Measurements from ENCODE around the gene NOS1.

The NOS1 gene

DNA sequence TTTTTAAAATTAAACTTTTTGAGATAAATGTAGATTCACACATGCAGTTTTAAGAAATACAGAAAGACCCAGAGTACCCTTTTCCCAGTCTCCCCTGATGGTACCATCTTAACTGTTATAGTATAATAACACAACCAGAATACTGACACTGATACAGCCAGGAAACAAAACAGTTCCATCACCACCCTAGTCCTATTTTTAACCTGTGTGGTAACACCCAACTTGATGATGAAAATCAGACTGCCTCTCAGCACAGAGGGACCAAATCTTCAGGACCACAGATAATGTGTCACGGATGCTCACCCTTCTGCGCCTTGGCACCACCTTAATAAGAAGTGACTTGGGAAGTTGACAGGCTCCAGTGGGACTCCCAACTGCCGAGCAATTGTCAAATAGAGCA lies 189.3 kb downstream of the NOS1 start:
- DNase-seq (ENCODE audit: low spot score): no peak

DNA sequence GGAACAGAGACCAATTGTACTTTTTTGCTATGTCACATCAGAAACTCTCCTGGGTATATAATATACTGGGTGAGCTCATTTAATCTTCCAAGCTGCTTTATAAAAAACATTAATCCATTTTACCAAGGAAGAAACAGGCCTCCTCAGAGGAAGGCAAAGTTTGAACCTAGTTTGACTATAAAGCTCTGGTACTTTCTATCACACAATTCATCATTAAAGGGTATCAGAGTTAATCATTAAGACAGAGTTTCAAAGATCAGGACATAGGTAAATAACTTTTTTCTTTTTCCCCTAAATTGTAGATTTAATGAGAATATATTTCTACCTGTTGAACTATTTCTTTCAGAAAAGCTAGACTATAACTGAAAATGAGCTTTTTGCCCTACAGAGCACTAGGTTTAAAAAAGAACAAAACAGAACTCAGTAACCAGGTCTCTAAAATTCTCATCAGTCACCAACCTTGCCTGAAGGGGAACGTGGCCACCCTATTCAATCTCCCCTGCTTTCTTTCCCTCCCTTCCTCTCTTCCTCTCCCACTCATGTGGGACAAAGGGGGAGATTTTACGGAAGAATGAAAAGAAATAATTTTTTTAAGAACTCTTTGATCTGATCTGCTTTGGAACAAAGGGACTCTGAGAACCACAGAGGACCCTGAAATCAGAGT lies 189.8 kb downstream of the NOS1 start:
- no peak for DNase-seq (ENCODE audit: low spot score)

DNA sequence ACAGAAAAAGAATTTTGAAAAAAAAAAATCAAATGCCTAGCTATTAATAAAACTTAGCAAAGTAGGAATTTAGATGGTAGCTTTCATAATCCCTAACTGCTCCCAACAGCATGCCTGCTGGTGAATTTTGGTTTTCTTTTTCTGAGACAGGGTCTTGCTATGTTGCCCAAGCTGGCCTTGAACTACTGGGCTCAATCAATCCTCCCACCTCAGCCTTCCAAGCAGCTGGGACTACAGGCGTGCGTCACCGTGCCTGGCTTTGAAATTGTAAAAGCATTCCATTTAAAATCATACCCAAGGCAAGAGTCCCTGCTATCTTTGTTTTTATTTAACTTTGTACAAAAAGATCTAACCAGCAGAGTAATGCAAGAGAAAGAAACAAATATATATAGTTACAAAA lies 191.9 kb downstream of the NOS1 start:
- no peak for DNase-seq (ENCODE audit: low spot score)

DNA sequence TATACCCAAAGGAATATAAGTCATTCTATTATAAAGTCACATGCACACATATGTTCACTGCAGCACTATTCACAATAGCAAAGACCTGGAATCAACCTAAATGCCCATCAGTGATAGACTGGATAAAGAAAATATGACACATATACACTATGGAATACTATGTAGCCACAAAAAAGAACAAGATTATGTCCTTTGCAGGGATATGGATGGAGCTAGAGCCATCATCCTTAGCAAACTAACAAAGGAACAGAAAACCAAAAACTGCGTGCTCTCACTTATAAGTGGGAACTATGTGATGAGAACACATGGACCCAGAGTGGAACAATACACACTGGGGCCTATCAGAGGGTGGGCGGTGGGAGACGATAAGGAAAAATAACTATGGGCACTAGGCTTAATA lies 192.4 kb downstream of the NOS1 start:
- no peak for DNase-seq (ENCODE audit: low spot score)

DNA sequence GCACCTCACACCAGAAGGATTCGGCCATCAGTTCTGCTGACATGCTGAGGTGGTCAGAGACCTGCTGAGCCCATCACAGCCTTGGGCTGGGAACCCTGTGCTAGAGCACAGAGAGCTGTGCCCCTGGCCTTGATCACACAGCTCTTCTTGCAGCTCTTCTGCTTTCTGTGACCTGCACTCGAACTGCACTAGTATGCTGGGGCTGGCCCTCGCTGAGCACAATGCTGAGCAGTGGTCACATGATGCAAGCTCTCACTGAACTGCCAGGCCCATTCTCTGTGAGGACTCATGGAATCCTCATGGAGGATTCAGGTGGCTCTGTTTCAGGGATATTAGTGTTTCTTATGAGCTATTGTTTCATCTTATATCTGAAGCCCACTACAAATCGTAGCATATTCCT lies 193.7 kb downstream of the NOS1 start:
- no peak for DNase-seq (ENCODE audit: low spot score)

DNA sequence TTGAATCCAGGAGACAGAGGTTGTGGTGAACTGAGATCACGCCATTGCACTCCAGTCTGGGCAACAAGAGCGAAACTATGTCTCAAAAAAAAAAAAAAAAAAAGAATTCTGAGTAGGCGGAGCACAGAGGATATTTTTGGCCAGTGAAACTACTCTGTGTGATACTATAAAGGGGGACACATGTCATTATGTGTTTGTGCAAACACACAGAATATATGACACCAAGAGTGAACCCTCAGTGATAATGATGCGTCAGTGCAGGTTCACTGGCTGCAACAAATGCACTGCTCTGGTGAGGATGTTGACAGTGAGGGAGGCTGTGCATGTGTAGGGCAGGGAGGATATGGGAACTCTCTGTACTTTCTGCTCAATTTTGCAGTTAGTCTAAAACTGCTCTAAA lies 195.3 kb downstream of the NOS1 start:
- no peak for DNase-seq (ENCODE audit: low spot score)

DNA sequence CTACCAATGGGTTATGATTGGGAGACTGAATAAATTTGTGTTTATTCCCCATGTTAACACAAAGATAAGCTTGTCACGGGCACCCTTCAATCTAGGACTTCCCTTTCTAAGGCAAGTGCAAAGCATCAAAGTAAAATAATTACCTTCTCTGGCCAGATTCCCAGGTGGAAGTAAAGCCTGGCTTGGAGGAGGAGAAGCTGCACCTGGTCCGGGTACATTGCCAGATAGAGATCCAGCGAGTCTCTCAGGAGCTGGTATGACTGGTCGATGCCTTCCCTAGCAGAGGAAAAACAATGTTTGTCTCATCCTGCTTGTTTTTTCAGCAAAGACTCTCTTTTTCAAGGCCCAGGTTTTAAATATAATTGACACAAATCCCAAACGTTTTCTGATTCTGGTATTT lies 196.1 kb downstream of the NOS1 start:
- DNase-seq (ENCODE audit: low spot score): no peak

DNA sequence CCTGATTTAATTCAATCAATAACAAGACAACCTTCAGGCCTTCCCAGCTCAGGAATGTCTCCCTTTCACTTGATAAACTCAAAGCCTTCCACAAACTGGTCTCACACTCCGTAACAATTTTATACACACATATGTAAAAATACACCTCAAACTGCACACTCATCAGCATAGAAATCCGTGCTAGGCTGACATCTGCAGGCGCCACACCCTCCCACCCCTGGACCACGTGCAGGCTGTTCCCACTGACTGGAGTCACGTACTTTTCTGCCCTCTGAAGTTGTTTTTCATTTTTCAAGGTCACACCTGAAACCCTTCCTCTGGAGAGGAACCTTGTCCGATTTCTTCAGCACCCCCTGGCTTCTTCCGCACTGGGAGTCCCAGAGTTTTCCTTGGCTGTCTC lies 198.8 kb downstream of the NOS1 start:
- DNase-seq (ENCODE audit: low spot score): no peak

DNA sequence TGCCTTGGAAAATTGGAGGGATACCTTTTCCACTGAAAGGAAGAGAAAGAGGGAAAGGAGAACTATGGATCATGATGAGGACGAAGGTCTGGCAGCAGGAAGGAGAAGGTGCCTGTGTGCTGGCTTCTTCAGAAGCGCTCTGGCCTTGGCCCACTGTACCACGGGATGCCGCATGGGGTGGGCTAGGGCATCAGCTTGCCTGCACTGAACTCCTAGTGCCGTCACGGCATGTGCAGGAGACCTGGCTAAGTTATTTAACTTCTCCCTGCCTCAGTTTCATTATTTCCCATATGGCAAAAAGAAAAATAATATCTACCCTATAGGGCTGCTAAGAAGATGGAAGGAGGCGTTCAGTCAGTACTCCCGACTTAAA lies 199.3 kb downstream of the NOS1 start:
- no peak for DNase-seq (ENCODE audit: low spot score)

DNA sequence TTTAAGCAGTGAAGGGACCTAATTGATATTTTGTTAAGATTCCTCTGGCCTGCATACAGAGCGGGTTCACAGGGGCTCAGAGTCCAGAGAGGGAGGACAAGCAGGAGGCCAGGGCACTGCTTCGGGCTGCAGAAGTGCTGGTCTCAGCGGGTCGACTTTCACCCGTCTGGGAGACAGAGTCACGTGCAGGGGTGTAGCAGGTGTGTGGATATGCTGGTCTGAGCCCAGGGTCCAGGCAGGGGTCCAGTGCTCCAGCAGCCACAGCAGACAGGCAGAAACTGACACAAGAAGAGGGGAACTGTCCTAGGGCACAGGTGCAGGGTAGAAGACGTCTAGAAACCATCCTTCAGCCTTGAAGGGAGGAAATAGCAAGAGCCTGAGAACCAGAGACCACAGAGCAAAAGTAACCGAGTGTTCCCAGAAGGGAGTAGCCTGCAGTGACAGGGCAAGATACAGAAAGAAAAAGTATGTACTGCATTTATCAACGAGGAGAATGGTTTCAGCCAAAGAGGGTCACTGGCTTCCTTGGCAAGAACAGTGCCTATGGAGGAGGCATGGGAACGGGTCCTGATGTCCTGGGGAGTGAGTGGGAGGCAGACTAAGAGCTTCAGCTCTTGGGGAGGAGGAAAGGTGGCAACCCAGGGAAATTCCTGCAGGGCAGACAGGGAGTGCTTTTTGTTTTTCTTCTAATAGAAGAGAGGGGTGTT lies 199.8 kb downstream of the NOS1 start:
- no peak for DNase-seq (ENCODE audit: low spot score)

DNA sequence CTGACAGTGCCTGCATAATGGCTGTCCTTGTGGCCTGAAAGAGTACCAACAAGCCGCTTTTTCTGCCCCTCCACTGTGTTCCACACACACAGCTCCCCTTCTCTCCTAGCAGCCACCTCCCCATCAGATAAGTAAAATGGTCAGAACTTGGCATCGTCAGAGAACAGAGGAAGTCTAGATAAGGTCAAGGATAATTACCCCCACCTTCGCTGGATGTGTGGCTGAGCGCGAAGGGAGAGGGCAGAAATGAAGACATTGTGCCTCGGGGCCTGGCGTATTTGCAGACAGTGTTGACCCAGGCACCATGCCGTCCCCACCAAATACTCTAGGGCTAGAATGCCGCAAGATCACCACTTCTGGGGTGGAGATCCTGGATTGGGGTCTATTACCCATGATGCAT lies 201.8 kb downstream of the NOS1 start:
- DNase-seq (ENCODE audit: low spot score): no peak

DNA sequence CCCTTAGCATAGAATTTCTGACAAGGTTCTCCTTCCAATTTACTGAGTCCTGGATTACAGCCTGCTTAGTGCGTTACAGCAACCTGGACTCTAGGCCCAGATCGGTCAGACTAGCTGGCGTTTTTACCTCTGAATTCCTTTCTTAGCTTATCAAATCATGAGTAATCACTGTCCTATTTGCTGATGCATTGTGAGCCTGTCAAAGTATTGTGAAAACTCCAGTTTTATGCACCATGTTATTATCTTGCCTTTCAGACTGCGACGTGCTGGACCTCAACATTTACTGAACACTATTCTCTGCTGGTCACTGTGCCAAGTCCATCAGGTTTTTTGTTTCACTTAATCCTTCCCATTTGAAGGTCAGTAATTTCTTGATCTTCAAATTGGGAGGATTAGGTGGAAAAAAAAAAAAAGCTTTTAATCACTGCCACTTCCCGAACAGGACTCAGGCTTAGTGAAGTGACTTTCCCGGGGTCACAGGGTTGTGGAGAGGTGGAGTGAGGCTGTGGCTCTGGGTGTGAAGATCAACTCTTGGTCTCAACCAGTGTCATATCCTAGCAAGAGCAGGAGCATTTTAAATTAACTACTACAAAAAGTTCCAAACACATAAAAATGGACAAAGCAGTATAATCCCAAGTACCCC lies 202.4 kb downstream of the NOS1 start:
- DNase-seq (ENCODE audit: low spot score): no peak
